HepG2 (cell line): ENCODE data around the gene GNPAT. TPM values are rescaled to one million over a fixed set of nuclear protein-coding genes. Genes with fewer than 3 reads are reported as not detected.

Experiments
- BCLAF1 ChIP-seq: fragments of 450-650 bp; IDR thresholded peaks from 2 replicates; pipeline ENCODE4 v1.6.1; 2017; ENCODE audit warnings: mild to moderate bottlenecking
- HNF1A ChIP-seq, 2 experiments: sonication (generic) in 1 of 2; formaldehyde crosslinking in 1 of 2; IDR thresholded peaks; 2 replicates each; pipeline versions ENCODE4 v1.4.0 to v1.6.1; 2016 to 2020; ENCODE audit warnings: borderline replicate concordance in 1 of 2, low read depth in 1 of 2, mild to moderate bottlenecking in 1 of 2, missing genetic modification reagents in 1 of 2
- KLF6 ChIP-seq: IDR thresholded peaks from 2 replicates; pipeline ENCODE4 v1.8.0; 2016; ENCODE audit warnings: missing biosample characterization, missing genetic modification reagents
- POLR2AphosphoS5 ChIP-seq: IDR thresholded peaks from 2 replicates; pipeline ENCODE4 v1.6.1; 2012; ENCODE audit warnings: low read depth, low read length
- REST ChIP-seq, 2 experiments: IDR thresholded peaks; 2 replicates each; pipeline ENCODE4 v1.6.1; 2011 to 2012; ENCODE audit warnings: low read length in 2 of 2, borderline replicate concordance in 1 of 2, low read depth in 1 of 2, mild to moderate bottlenecking in 1 of 2, moderate library complexity in 1 of 2
- SIN3A ChIP-seq: IDR thresholded peaks from 2 replicates; pipeline ENCODE4 v1.6.1; 2011; ENCODE audit warnings: low read depth, mild to moderate bottlenecking, control low read depth, low read length, borderline replicate concordance
- SMARCE1 ChIP-seq: fragments of 450-650 bp; IDR thresholded peaks from 2 replicates; pipeline ENCODE4 v1.6.1; 2017; ENCODE audit warnings: borderline replicate concordance
- THYN1 ChIP-seq: sonication (generic); formaldehyde crosslinking; IDR thresholded peaks from 2 replicates; pipeline ENCODE4 v1.8.1; 2023; ENCODE audit warnings: low read depth, mild to moderate bottlenecking, moderate library complexity, missing genetic modification reagents, borderline replicate concordance
- ZNF724P ChIP-seq: sonication (generic); formaldehyde crosslinking; IDR thresholded peaks from 2 replicates; pipeline ENCODE4 v1.8.0; 2022; ENCODE audit warnings: missing genetic modification reagents, borderline replicate concordance
- polyA plus RNA-seq, 8 experiments: library from polyadenylated mRNA; depleted of rRNA in 3 of 8; stranded (reverse) in 7 of 8; unstranded in 1 of 8; fragments of >200 nt; fragmentation: Illumina TruSeq in 4 of 8; extraction: Trizol in 4 of 8; gene quantifications; 2 replicates each; pipeline versions ENCODE4 v1.2.1 to v1.2.3, GENCODE V29; 2011 to 2016; ENCODE audit warnings: low read depth in 4 of 8, missing spikeins in 1 of 8, mixed read lengths in 1 of 8; ENCODE audit not compliant: insufficient read depth in 1 of 8
- total RNA-seq, 5 experiments: library from RNA; depleted of rRNA; stranded (reverse); fragments of >200 nt; fragmentation: Illumina TruSeq; extraction: Trizol; gene quantifications; 2 replicates each; pipeline ENCODE4 v1.2.3, GENCODE V29; 2016; ENCODE audit warnings: low read depth in 1 of 5
- TF ChIP-seq, protein P1 (sequence below): sonication (generic); formaldehyde crosslinking; IDR thresholded peaks from 2 replicates; pipeline ENCODE4 v1.4.0; 2020; ENCODE audit warnings: missing genetic modification reagents

Gene GNPAT
- total and polyA plus RNA-seq, 2 of the 13 experiments (the other 11 are each of a cell fraction or from before 2014, with no cell fraction given): 58.3 to 114 TPM

DNA sequence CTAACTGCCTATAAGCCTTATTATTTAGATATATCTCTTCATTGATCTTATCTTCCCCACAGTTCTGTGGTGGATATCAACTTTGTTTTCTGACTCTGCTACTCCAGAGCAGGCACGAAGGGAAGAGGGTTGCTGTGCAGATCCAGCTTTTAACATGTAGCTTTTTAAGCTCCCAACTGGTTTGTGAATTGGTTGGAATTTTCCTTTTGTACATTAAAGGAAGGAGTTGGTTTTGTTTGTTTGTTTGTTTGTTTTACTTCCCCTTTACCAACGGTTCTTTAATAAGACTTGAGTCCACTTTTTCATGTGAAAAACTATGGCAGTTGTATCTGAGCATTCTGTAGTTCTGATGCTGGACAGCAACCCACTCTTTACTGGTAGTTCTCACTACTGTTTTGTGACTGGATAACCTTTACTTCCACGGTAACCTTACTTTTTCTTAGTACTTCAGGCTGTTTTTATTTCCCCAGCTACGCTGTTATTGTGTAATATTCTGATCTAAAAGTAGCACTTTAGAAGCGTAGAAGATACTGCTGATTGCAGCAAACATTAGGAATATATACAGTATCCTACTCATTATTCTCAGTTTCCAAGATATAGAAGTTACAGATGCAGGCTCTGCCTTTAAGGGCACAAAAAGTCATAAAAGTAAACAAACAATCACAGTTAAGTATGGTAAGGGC, 1.6 kb downstream of the GNPAT start (continued):
- TF ChIP-seq BCLAF1 (no peak), KLF6 (CRISPR knock-in tag) (no peak), HNF1A (IDR thresholded peaks at IDR 0.05; ENCODE audit: low read depth) (no peak), HNF1A (CRISPR knock-in tag; IDR thresholded peaks at IDR 0.05; ENCODE audit: borderline replicate concordance) (no peak), POLR2AphosphoS5 (no peak), ZNF724P (CRISPR knock-in tag) (no peak), SIN3A (no peak), SMARCE1 (no peak), REST (IDR thresholded peaks at IDR 0.05; ENCODE audit: borderline replicate concordance in 1 of 2, low read depth in 1 of 2, low read length in 2 of 2) (peak; percentile 20 to 90), THYN1 (CRISPR knock-in tag) (no peak)
- TF ChIP-seq, protein P1, sequence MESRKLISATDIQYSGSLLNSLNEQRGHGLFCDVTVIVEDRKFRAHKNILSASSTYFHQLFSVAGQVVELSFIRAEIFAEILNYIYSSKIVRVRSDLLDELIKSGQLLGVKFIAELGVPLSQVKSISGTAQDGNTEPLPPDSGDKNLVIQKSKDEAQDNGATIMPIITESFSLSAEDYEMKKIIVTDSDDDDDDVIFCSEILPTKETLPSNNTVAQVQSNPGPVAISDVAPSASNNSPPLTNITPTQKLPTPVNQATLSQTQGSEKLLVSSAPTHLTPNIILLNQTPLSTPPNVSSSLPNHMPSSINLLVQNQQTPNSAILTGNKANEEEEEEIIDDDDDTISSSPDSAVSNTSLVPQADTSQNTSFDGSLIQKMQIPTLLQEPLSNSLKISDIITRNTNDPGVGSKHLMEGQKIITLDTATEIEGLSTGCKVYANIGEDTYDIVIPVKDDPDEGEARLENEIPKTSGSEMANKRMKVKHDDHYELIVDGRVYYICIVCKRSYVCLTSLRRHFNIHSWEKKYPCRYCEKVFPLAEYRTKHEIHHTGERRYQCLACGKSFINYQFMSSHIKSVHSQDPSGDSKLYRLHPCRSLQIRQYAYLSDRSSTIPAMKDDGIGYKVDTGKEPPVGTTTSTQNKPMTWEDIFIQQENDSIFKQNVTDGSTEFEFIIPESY (CRISPR knock-in tag): no peak
